GM21381 (cell line): ENCODE data around the gene KRTAP9-1.
"Not testable (repeated sequence)": the region's sequence is repeated elsewhere in the genome, so short reads cannot be mapped to it uniquely, and the experiment has no call there.

Experiments
- ATAC-seq: cut with Tn5 transposase; IDR thresholded peaks from one replicate; pipeline ENCODE4 v1.9.1; 2021; ENCODE audit warnings: mild to moderate bottlenecking, moderate library complexity; ENCODE audit not compliant: unreplicated experiment

Gene KRTAP9-1

GRCh38 chr17:41178843-41179616 lies 10.7 kb upstream of the KRTAP9-1 start:
- ATAC-seq = no peak

- no peak for ATAC-seq
Measured at GRCh38 chr17:41184480-41184961, 5.2 kb upstream of the KRTAP9-1 start, which contains the start of gene KRTAP4-1. KRTAP4-1 (minus strand) TSS chr17:41184911; CDS start chr17:41184854, 57 bp downstream.

DNA sequence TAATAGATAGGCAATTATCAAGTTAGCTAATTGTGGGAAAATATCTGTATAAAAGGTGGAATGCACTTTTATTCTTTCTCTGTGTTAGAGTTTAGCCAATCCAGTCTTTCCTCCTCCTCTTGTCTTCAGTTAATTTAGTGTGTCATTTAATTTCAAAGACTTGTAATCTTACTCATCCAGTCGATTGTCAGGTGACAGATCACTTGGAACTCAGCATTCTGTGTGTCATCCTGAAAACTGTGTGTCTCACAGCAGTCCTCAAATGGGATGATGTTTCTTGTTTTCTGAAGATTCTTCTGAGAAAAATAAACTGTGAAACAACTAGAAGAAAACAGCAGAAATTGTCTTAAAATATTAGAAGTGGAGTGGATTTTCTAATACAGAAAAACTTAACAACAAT lies 4.7 kb upstream of the KRTAP9-1 start:
- ATAC-seq = no peak

DNA sequence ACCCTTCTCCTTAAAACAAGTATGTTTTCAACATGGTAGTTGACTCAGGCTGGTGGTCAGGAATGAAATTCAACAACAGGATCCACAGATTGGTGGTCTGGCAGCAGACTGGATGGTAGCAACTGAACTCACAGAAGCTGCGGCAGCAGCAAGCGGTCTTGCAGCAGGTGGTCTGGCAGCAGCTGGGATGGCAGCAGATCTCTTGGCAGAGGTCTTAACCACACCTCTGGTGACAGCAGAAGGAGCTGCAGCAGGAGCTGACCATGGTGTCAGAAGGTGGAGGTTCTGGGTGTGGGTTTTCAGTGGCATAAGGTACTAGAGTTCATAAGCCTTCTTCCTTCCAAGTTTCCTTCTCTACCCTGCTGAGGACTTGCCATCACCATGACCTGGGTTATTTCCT lies 2.8 kb upstream of the KRTAP9-1 start:
- no peak for ATAC-seq

- ATAC-seq = no peak
Measured at GRCh38 chr17:41190328-41190727, 641 bp downstream of the KRTAP9-1 start.

DNA sequence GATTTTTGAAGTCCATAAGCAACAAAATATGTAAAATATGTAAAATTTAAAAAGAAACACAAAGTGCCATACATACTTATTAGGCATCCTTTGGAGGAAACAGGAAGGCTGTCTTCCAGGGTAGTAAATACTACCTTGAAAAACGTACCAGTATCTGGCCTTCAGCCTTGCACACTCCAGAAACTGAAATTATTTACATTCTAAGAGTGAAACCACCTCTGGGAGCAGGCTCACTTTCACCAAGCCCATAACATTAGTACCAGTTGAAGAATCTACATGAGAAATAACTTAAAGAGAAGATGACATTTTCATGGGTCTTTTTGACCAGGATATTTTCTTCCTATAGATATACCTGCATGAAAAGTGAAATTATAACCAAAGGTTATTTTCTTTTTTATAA lies 6.4 kb downstream of the KRTAP9-1 start:
- no peak for ATAC-seq

GRCh38 chr17:41199421-41200078 lies 9.9 kb downstream of the KRTAP9-1 start:
- no peak for ATAC-seq

GRCh38 chr17:41211845-41212466 lies 22.3 kb downstream of the KRTAP9-1 start:
- ATAC-seq = no peak

DNA sequence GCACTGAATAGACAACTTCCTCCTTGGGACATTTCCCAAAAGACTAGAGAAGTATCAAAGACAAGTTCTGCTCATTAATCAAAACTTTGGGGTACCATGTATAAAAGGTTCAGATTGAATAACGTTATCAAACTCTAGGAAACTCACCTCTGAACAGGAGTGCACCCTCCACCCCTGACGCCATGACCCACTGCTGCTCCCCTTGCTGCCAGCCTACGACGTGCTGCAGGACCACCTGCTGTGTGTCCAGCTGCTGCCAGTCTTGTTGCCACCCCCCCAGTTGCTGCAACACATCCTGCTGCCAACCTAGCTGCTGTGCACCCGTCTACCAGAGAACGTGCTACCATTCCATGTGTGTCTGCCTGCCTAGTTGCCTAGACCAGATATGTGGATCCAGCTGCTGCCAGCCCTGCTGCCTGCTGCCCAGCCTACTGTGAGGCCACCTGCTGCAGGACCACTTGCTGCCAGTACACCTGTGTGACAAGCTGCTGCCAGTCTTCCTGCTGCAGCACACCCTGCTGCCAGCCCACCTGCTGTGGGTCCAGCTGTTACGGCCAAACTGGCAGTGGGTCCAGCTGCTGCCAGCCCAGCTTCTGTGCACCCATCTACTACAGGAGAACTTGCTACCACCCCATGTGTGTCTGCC lies 23.0 kb downstream of the KRTAP9-1 start:
- no peak for ATAC-seq

DNA sequence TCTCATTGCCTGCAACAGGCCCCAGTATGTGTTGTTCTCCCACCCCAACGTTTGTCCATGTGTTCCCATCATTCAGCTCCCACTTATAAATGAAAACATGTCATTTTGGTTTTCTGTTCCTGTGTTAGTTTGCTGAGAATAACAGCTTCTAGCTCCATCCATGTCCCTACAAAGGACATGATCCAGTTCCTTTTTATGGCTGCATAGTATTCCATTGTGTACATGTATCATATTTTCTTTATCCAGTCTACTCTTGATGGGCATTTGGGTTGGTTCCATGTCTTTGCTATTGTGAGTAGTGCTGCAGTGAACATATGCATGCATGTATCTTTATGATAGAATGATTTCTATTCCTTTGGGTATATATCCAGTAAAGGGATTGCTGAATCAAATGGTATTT lies 26.0 kb downstream of the KRTAP9-1 start:
- ATAC-seq = no peak

DNA sequence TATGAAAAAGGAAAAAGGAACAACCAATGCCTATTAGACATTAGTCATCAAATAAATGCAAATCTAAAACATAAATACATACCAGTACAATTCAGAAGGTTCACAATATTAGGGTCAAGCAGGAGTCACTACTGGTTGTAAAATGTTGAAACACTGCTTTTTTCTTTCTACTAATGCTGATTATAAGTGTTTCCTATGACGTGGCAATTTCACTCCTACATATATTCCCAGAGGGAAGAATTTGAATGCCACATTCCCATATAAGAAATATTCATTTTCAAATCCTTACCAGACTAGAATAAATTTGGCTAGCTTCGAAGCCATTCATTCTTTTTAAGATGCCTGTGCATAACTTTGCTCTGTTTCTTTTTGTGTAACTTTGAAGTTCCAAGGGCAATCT lies 34.1 kb downstream of the KRTAP9-1 start:
- no peak for ATAC-seq

GRCh38 chr17:41226051-41226450 lies 36.4 kb downstream of the KRTAP9-1 start:
- ATAC-seq = no peak

GRCh38 chr17:41226598-41227095 lies 37.0 kb downstream of the KRTAP9-1 start, which contains the start of gene KRTAP9-2:
KRTAP9-2 (plus strand) TSS chr17:41226648; CDS start chr17:41226655, 7 bp downstream.
- ATAC-seq = not testable (repeated sequence)

DNA sequence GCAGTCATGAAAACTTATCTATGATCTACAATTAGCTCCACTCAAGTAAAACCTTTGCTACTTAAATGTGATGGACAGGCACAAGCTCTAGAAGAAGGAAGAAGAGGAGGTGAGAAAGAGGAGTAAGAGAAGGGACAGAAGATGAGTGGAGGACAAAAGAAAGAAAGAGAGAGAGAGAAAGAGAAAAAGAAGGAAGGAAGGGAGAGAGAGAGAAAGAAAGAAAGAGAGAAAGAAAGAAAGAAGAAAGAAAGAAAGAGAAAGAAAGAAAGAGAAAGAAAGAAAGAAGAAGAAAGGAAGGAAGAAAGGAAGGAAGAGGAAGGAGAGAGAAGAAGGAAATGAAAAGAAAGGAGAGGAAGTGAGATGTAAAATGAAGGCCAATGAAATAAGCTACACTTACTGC lies 40.4 kb downstream of the KRTAP9-1 start:
- no peak for ATAC-seq

- ATAC-seq = no peak
Measured at GRCh38 chr17:41231731-41232130, 42.0 kb downstream of the KRTAP9-1 start.

DNA sequence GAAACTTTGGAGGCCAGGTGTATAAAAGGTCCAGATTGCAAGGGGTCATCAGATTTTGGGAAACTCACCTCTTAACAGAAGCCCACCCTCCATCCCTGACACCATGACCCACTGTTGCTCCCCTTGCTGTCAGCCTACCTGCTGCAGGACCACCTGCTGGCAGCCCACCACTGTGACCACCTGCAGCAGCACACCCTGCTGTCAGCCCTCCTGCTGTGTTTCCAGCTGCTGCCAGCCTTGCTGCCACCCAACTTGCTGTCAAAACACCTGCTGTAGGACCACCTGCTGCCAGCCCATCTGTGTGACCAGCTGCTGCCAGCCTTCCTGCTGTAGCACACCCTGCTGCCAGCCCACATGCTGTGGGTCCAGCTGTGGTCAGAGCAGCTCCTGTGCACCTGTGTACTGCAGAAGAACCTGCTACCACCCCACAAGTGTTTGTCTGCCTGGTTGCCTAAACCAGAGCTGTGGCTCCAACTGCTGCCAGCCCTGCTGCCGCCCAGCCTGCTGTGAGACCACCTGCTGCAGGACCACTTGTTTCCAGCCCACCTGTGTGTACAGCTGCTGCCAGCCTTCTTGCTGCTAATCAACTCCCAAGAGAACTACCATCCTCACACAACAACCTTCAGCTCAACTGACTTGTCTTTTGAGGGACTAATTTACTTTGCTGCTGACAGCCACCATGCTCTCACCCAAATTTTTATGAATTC lies 42.9 kb downstream of the KRTAP9-1 start, which contains the start of gene KRTAP9-3:
Gene KRTAP9-3 (plus strand): TSS at position 51 of the 707 bp plus-strand sequence. CDS start 53 bp downstream, at position 104.
- ATAC-seq = not testable (repeated sequence)

DNA sequence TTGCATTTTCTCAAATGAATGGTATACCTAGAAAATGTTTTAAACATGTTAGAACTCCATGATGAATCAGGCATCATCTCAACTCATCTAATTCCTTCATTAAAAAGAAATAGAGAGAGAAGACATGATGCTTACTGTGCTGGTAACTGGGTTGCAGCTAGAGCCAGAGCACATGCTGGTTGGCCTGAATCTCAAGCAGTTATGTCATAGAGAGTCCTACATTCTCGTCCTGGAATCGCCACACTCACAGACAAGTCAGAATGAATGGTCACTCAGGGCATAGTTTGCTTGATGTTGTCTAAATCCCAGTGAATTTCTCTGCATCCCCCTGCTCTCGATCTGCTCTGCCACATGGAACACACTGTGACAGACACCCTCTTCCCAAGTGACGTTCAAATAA lies 47.4 kb downstream of the KRTAP9-1 start:
- not testable (repeated sequence) for ATAC-seq

DNA sequence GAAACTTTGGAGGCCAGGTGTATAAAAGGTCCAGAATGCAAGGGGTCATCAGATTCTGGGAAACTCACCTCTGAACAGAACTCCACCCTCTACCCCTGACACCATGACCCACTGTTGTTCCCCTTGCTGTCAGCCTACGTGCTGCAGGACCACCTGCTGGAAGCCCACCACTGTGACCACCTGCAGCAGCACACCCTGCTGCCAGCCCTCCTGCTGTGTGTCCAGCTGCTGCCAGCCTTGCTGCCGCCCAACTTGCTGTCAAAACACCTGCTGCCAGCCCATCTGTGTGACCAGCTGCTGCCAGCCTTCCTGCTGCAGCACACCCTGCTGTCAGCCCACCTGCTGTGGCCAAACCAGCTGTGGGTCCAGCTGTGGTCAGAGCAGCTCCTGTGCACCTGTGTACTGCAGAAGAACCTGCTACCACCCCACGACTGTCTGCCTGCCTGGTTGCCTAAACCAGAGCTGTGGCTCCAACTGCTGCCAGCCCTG lies 48.3 kb downstream of the KRTAP9-1 start, which contains the start of gene KRTAP9-8:
Gene KRTAP9-8 (plus strand): TSS at position 51 of the 489 bp plus-strand sequence. CDS start 53 bp downstream, at position 104.
- not testable (repeated sequence) for ATAC-seq
